Tibial artery (tissue), 4 donors: ENCODE measurements around the gene PARD3B.

Experiments
- DNase-seq, 2 donors: peaks; one replicate each; pipeline ENCODE4 v3.0.0-alpha.2; 2019
- H3K27ac ChIP-seq, 2 donors: fragments of 200-600 bp; sonication (generic) in 1 of 2; 1 replicate in 1 of 2; 2 replicates in 1 of 2; pipeline ENCODE4 v1.5.1; 2018 to 2019; ENCODE audit warnings: mild to moderate bottlenecking in 1 of 2
- H3K27me3 ChIP-seq, 2 donors: fragments of 200-600 bp; sonication (generic) in 1 of 2; one replicate each; pipeline versions ENCODE4 v1.5.1 to v1.6.0; 2016 to 2019
- H3K36me3 ChIP-seq, 3 donors: fragments of 200-600 bp; sonication (generic) in 2 of 3; one replicate each; pipeline ENCODE4 v1.5.1; 2016 to 2019; ENCODE audit warnings: mild to moderate bottlenecking in 2 of 3
- H3K4me1 ChIP-seq, 4 donors: fragments of 200-600 bp; sonication (generic) in 2 of 4; 1 replicate in 3 of 4; 2 replicates in 1 of 4; pipeline ENCODE4 v1.5.1; 2016 to 2019
- H3K4me3 ChIP-seq, 2 donors: fragments of 200-600 bp; sonication (generic) in 1 of 2; 1 replicate in 1 of 2; 2 replicates in 1 of 2; pipeline ENCODE4 v1.5.1; 2018 to 2019; ENCODE audit warnings: mild to moderate bottlenecking in 2 of 2
- H3K9me3 ChIP-seq, 3 donors: fragments of 200-600 bp; sonication (generic) in 1 of 3; one replicate each; pipeline ENCODE4 v1.5.1; 2016 to 2019
- intact Hi-C: fragments of 100-400 bp; cut with DNase I; formaldehyde crosslinking; loops from one replicate; pipeline ENCODE4 v1.15.0; 2023; ENCODE audit warnings: low total_unique reads
- TF ChIP-seq, protein P1 (sequence below), 2 experiments: fragments of 200-600 bp in 1 of 2; fragments of 450-650 bp in 1 of 2; IDR thresholded peaks; one replicate each; pipeline ENCODE4 v1.5.1; 2017 to 2019; ENCODE audit warnings: antibody characterized with exemption in 2 of 2, mild to moderate bottlenecking in 1 of 2, moderate library complexity in 1 of 2

PARD3B gene

DNA sequence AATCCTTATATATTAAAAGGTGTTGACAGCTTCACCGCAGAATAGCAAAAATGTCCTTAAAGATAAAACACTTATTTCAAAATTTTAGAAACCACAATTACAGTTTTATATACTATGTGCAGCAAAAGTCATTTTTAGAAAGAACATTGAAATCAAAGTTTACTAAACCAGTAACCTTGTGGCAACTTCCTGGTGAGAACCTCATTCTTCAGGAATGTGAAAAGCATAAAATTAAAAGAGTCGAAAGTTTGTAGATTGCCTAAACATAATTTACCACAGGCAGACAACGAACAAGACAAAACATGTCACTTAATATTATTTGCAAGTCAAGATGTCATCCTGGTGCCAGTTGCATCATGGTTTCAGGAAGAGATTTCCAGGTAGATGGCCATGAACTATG lies 1028.7 kb downstream of the PARD3B start:
- Histone ChIP-seq H3K27ac (no peak overlapping the region), H3K27me3 (no peaks in the 10 kb centered on the region), H3K9me3 (peaks cover 0 to 11% (median 6%) of the 10 kb centered on the region in 3 donors), H3K36me3 (no peaks in the 10 kb centered on the region), H3K4me3 (no peak overlapping the region), H3K4me1 (no peaks in the 10 kb centered on the region)
- TF ChIP-seq, protein P1, sequence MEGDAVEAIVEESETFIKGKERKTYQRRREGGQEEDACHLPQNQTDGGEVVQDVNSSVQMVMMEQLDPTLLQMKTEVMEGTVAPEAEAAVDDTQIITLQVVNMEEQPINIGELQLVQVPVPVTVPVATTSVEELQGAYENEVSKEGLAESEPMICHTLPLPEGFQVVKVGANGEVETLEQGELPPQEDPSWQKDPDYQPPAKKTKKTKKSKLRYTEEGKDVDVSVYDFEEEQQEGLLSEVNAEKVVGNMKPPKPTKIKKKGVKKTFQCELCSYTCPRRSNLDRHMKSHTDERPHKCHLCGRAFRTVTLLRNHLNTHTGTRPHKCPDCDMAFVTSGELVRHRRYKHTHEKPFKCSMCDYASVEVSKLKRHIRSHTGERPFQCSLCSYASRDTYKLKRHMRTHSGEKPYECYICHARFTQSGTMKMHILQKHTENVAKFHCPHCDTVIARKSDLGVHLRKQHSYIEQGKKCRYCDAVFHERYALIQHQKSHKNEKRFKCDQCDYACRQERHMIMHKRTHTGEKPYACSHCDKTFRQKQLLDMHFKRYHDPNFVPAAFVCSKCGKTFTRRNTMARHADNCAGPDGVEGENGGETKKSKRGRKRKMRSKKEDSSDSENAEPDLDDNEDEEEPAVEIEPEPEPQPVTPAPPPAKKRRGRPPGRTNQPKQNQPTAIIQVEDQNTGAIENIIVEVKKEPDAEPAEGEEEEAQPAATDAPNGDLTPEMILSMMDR (IDR thresholded peaks at IDR 0.05): no peak
- no peak for DNase-seq
- intact Hi-C loops: no loop called here

DNA sequence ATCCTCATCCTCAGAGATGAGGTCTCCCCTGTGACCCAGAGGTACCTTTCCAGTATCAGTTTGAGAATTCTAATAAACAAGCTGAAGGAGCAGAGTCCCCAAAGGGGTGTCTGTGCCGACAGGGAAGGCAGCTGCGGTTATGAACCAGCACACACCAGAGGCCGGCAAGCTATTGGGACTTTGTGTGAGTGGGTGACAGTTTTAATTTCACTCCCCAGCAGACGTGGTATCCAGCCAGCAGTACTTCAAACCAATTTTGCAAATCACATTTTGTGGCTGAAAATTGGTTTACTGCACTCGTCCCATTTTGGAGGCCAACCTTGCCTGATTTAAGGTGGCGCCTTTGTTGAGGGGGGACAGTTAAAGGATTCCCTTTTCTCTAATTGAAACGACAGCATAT lies 1034.1 kb downstream of the PARD3B start:
- no peaks in the 10 kb centered on the region for H3K4me1 ChIP-seq
- intact Hi-C loops: no loop called here
- no peak for DNase-seq
- H3K27me3 ChIP-seq: no peaks in the 10 kb centered on the region
- peaks cover 0 to 11% (median 6%) of the 10 kb centered on the region in 3 donors for H3K9me3 ChIP-seq
- no peaks in the 10 kb centered on the region for H3K36me3 ChIP-seq
- TF ChIP-seq, protein P1 (IDR thresholded peaks at IDR 0.05): no peak
- no peak overlapping the region for H3K27ac ChIP-seq
- H3K4me3 ChIP-seq: no peak overlapping the region

GRCh38 chr2:205580212-205580987 lies 1035.1 kb downstream of the PARD3B start:
- H3K27ac ChIP-seq: no peak overlapping the region
- no peaks in the 10 kb centered on the region for H3K36me3 ChIP-seq
- no peak for DNase-seq
- intact Hi-C loops: no loop called here
- peaks cover 0 to 10% (median 6%) of the 10 kb centered on the region in 3 donors for H3K9me3 ChIP-seq
- H3K27me3 ChIP-seq: no peaks in the 10 kb centered on the region
- TF ChIP-seq, protein P1 (IDR thresholded peaks at IDR 0.05): no peak
- no peak overlapping the region for H3K4me3 ChIP-seq
- H3K4me1 ChIP-seq: no peaks in the 10 kb centered on the region

DNA sequence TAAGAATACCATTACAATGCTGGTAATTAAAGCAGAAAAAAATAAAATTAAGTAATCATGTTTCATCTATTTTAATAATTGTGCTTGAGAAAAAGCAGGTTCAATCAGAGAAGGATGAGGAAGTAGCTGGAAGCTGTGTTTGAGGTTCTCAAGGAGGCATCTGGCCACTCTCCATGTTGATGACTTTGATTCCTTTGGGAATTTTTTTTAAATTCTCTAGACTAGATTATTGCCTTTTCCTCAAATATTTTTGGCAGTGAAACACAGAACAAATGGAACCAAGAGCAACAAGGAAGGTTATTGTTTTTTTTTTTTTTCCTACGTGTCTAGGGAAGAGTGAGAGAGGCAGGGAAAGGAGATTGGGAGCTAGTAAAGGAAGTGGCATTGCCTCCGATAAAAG lies 1037.1 kb downstream of the PARD3B start:
- TF ChIP-seq, protein P1 (IDR thresholded peaks at IDR 0.05): no peak
- no peaks in the 10 kb centered on the region for H3K9me3 ChIP-seq
- no peaks in the 10 kb centered on the region for H3K27me3 ChIP-seq
- H3K27ac ChIP-seq: no peak overlapping the region
- no peak overlapping the region for H3K4me3 ChIP-seq
- intact Hi-C loops: no loop called here
- no peaks in the 10 kb centered on the region for H3K36me3 ChIP-seq
- DNase-seq: no peak
- H3K4me1 ChIP-seq: no peaks in the 10 kb centered on the region

DNA sequence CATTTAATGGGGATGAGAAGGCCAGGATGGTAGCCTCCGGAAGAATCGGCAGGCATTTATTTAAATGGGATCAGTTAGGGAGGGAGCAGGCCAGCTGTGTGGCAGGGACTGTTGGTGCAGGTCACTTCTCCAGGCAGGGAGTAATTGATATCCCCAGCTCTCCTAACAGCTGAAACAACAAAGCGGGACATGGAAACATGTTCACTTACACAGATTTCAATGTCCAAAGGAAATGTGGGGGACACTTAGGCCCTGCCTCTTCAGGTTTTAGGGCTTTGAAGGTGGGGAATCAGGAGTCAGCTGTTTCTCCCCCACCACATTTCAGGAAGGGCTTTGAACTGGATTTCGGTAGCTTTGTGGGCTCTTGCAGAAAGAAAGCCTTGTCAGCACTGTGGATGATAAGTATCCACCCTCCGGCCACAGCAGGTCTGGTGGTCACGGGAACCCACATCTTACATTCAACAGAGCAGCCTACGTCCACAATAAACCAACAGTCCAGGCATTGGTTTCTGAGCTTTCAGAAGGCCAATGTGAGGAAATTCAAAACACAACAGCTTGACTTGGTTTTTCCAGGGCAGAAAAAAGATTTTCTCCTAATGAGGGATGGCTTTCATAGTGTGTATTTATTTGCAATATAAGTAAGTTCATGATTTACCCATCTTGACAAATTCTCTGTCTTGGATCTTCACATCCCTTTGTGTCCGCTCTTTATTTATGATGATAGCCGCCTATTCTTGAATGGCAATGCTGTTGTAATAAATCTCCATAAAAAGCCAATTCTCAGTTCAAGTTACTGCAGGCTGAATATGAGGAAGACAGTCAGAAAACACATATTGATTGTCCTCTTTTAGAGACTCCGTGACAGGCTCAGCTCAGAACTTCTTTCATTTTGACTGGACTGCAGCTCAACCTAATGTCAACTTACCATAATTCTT lies 1040.4 kb downstream of the PARD3B start:
- Histone ChIP-seq H3K4me3 (no peak overlapping the region), H3K36me3 (no peaks in the 10 kb centered on the region), H3K27me3 (no peaks in the 10 kb centered on the region), H3K9me3 (no peaks in the 10 kb centered on the region), H3K27ac (no peak overlapping the region), H3K4me1 (peaks cover 0 to 3% (median 0%) of the 10 kb centered on the region in 4 donors)
- intact Hi-C loops: no loop called here
- DNase-seq: no peak
- TF ChIP-seq, protein P1 (IDR thresholded peaks at IDR 0.05): no peak
